Measurements from ENCODE around the gene LYVE1.

DNA sequence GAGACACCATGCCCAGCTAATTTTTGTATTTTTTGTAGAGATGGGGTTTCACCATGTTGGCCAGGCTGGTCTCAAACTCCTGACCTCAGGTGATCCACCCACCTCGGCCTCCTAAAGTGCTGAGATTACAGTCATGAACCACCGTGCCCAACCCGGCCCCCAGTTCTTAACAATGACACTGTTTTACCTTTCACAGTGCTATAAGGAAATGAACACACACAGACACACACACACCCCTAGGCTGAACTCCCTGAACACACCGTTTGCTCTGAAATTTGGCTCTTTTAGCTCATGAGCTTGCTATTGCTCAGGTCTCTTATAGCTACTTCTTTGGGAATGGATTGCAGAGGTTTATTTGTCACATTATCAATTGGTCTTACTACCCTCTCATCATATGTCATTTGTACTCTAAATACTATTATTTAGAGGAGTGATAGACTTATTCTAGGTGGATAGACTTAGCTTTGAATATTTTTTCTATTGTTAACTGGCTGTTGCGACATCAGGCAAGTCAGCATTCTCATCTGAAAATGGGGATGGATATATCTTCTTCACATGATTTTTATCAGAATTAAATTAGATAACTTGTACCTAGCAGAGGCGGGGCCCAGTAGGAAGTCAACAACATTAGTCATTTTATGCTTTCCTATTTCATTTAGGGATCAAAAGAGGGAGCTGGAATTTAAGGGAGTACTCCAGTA lies 2.1 kb downstream of the LYVE1 start:
- TF ChIP-seq, protein P1, sequence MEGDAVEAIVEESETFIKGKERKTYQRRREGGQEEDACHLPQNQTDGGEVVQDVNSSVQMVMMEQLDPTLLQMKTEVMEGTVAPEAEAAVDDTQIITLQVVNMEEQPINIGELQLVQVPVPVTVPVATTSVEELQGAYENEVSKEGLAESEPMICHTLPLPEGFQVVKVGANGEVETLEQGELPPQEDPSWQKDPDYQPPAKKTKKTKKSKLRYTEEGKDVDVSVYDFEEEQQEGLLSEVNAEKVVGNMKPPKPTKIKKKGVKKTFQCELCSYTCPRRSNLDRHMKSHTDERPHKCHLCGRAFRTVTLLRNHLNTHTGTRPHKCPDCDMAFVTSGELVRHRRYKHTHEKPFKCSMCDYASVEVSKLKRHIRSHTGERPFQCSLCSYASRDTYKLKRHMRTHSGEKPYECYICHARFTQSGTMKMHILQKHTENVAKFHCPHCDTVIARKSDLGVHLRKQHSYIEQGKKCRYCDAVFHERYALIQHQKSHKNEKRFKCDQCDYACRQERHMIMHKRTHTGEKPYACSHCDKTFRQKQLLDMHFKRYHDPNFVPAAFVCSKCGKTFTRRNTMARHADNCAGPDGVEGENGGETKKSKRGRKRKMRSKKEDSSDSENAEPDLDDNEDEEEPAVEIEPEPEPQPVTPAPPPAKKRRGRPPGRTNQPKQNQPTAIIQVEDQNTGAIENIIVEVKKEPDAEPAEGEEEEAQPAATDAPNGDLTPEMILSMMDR (IDR thresholded peaks at IDR 0.05 in 4 of 5, conservative IDR thresholded peaks at IDR 0.05 in 1 of 5) = no peak
- TF ChIP-seq POLR2A (IDR thresholded peaks at IDR 0.05) = no peak
